ENCODE results near the gene UBE2V1. TPM values are rescaled to one million over a fixed set of nuclear protein-coding genes. Genes with fewer than 3 reads are reported as not detected.

Gene UBE2V1
- polyA plus RNA-seq, 3 donors, result 62.2 to 95.5 (median 71.1) TPM

DNA sequence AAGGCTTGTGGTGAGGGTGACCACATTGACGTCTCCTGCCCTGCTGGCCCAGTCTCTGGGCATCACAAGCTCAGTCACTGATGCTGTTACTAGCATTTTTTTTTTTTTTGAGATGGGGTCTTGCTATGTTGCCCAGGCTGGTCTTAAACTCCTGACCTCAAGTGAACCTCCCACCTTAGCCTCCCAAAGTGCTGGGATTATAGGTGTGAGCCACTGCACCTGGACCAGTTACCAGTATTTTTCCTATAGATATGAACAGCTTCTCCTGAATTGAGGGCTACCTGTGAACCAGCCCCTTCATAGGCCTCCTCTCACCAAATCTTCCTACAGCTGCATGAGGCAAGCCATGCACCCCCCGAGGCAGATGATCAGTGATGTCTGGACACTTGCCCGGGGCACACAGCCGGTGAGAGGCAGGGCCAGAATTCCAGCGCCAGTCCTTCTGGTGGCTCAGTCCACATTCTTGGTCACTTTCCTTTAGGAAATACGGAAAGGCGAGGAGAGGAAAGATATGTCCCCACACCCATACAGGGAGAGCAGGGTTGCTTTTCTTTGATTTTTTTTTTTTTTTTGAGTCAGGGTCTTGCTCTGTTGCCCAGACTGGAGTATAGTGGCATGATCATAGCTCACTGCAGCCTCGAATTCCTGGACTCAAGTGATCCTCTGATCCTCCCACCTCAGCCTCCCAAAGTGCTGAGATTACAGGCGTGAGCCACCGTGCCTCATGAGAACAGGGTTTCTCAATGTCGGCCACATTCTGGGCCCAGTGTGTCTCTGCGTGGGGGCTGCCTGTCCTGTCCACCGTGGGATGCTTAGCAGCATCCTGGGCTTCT, 50.7 kb downstream of the UBE2V1 start:
- intact Hi-C loops (cut with micrococcal nuclease), result no loop called here
- DNase-seq, result no peak
- H2AFZ ChIP-seq (ENCODE audit: insufficient read depth, low read depth, low read length, poor library complexity, severe bottlenecking), result no peak overlapping the region
- no peak overlapping the region for H3K4me3 ChIP-seq (replicated peaks in 1 of 3; ENCODE audit: low read depth in 2 of 3, low read length in 3 of 3)
- H3K4me2 ChIP-seq (replicated peaks; ENCODE audit: extremely low read depth, low read length, poor library complexity, severe bottlenecking), result no peak overlapping the region
- Mint-ChIP-seq H3K4me1 (peaks cover 14% of the 10 kb centered on the region), H3K36me3 (no peaks in the 10 kb centered on the region), H3K27me3 (ENCODE audit: low read depth in 3 of 3) (peaks cover 0 to 6% (median 3%) of the 10 kb centered on the region in 3 donors), H3K4me3 (no peak overlapping the region), H3K9me3 (peaks cover 0 to 5% (median 0%) of the 10 kb centered on the region in 7 donors), H3K27ac (peak overlapping the region in 1 of 7 donors; percentile 2)
- H3K9me3 ChIP-seq (replicated peaks in 1 of 2; ENCODE audit: control insufficient read depth in 1 of 2, insufficient read depth in 1 of 2, low read length in 2 of 2), result no peaks in the 10 kb centered on the region
- no peaks in the 10 kb centered on the region for H4K20me1 ChIP-seq (ENCODE audit: insufficient read depth, low read length)
- peaks cover 12 to 14% of the 10 kb centered on the region in 2 donors for H3K4me1 ChIP-seq (ENCODE audit: control insufficient read depth in 1 of 2, insufficient read depth in 2 of 2, low read length in 2 of 2)
- H3K27ac ChIP-seq (ENCODE audit: low read depth in 1 of 2, low read length in 2 of 2), result no peak overlapping the region
- H3K36me3 ChIP-seq (replicated peaks in 1 of 2; ENCODE audit: control insufficient read depth in 1 of 2, insufficient read depth in 2 of 2, low read length in 2 of 2), result no peaks in the 10 kb centered on the region
- no peak overlapping the region for H3K9ac ChIP-seq (ENCODE audit: insufficient read depth, low read length, poor library complexity, severe bottlenecking)
- no peaks in the 10 kb centered on the region for H3K79me2 ChIP-seq (ENCODE audit: insufficient read depth, low read length)
- WGBS (ENCODE audit: insufficient coverage), result 95% methylated on average over 9 of the region's 13 CpGs
- TF ChIP-seq, protein P1, sequence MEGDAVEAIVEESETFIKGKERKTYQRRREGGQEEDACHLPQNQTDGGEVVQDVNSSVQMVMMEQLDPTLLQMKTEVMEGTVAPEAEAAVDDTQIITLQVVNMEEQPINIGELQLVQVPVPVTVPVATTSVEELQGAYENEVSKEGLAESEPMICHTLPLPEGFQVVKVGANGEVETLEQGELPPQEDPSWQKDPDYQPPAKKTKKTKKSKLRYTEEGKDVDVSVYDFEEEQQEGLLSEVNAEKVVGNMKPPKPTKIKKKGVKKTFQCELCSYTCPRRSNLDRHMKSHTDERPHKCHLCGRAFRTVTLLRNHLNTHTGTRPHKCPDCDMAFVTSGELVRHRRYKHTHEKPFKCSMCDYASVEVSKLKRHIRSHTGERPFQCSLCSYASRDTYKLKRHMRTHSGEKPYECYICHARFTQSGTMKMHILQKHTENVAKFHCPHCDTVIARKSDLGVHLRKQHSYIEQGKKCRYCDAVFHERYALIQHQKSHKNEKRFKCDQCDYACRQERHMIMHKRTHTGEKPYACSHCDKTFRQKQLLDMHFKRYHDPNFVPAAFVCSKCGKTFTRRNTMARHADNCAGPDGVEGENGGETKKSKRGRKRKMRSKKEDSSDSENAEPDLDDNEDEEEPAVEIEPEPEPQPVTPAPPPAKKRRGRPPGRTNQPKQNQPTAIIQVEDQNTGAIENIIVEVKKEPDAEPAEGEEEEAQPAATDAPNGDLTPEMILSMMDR (IDR thresholded peaks at IDR 0.05), result no peak
- H3K27me3 ChIP-seq (ENCODE audit: control insufficient read depth in 2 of 2, insufficient read depth in 2 of 2, low read length in 2 of 2), result no peaks in the 10 kb centered on the region

DNA sequence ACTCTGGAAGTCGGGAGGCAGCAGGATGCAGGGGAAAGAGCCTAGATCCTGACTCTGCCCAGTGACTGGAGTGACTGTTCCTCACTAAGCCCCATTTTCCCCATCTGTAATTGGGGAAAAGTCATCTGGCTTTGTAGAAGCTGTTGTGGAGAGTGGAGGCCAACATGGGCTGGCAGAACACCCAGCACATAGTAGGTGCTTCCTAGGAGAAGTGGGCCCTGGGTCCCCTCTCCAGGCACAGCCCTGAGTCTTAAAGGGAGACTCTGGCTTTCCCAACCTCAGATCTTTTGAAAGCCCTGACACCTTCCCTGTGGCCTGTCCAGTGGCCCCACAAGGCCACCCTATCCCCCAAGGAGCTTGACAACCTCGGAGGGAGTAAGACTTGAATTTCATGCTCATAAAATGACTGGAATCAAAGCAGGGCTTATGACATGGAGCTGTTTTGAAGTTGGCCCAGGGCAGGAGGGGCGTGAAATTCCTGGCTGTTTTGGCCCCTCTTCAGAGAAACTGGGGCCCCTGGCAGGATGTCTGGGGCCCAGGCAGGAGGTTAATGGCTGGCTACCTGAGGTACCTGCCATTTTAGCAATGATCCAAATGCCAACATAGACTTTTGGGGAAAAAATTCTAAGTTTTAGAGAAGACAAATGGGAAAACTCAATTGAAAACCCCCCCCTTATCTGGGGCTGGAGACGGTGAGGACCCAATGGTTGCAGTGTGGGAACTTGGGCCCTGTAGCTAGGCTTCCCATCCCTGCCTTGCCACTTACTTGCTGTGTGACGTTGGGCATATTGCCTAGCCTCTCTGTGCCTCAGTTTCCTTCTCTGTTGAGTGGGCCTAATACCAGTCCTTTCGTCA, 51.6 kb downstream of the UBE2V1 start:
- Mint-ChIP-seq H3K4me1 (peaks cover 14% of the 10 kb centered on the region), H3K27me3 (ENCODE audit: low read depth in 3 of 3) (peaks cover 0 to 6% (median 4%) of the 10 kb centered on the region in 3 donors), H3K36me3 (no peaks in the 10 kb centered on the region), H3K4me3 (no peak overlapping the region), H3K27ac (no peak overlapping the region), H3K9me3 (peaks cover 0 to 5% (median 0%) of the 10 kb centered on the region in 7 donors)
- no peaks in the 10 kb centered on the region for H4K20me1 ChIP-seq (ENCODE audit: insufficient read depth, low read length)
- H3K36me3 ChIP-seq (replicated peaks in 1 of 2; ENCODE audit: control insufficient read depth in 1 of 2, insufficient read depth in 2 of 2, low read length in 2 of 2), result no peaks in the 10 kb centered on the region
- DNase-seq, result no peak
- TF ChIP-seq, protein P1 (IDR thresholded peaks at IDR 0.05), result no peak
- WGBS (ENCODE audit: insufficient coverage), result 87% methylated on average over 5 of the region's 6 CpGs
- H3K79me2 ChIP-seq (ENCODE audit: insufficient read depth, low read length), result no peaks in the 10 kb centered on the region
- intact Hi-C loops (cut with micrococcal nuclease), result no loop called here
- no peak overlapping the region for H3K9ac ChIP-seq (ENCODE audit: insufficient read depth, low read length, poor library complexity, severe bottlenecking)
- H3K4me3 ChIP-seq (replicated peaks in 1 of 3; ENCODE audit: low read depth in 2 of 3, low read length in 3 of 3), result no peak overlapping the region
- H2AFZ ChIP-seq (ENCODE audit: insufficient read depth, low read depth, low read length, poor library complexity, severe bottlenecking), result no peak overlapping the region
- no peak overlapping the region for H3K4me2 ChIP-seq (replicated peaks; ENCODE audit: extremely low read depth, low read length, poor library complexity, severe bottlenecking)
- no peak overlapping the region for H3K27ac ChIP-seq (ENCODE audit: low read depth in 1 of 2, low read length in 2 of 2)
- no peaks in the 10 kb centered on the region for H3K9me3 ChIP-seq (replicated peaks in 1 of 2; ENCODE audit: control insufficient read depth in 1 of 2, insufficient read depth in 1 of 2, low read length in 2 of 2)
- H3K27me3 ChIP-seq (ENCODE audit: control insufficient read depth in 2 of 2, insufficient read depth in 2 of 2, low read length in 2 of 2), result no peaks in the 10 kb centered on the region
- H3K4me1 ChIP-seq (ENCODE audit: control insufficient read depth in 1 of 2, insufficient read depth in 2 of 2, low read length in 2 of 2), result peaks cover 12 to 14% of the 10 kb centered on the region in 2 donors
